ENCODE results near the gene BANP. TPM values are rescaled to one million over a fixed set of nuclear protein-coding genes. Genes with fewer than 3 reads are reported as not detected.
"Not testable (repeated sequence)": the region's sequence is repeated elsewhere in the genome, so short reads cannot be mapped to it uniquely, and the experiment has no call there.

Gene BANP
- total RNA-seq, 1 experiment from 2014 or later, result 24.2 TPM

- Histone ChIP-seq H2AFZ (ENCODE audit: low read length) (no peak overlapping the region), H3K9ac (ENCODE audit: low read length) (no peak overlapping the region), H3F3A (ENCODE audit: low read length, unreplicated experiment) (no peaks in the 10 kb centered on the region), H3K27ac (ENCODE audit: low read length) (no peak overlapping the region), H3K79me2 (ENCODE audit: low read length) (no peaks in the 10 kb centered on the region), H3K4me3 (ENCODE audit: low read length) (no peak overlapping the region), H3K9me2 (replicated peaks; ENCODE audit: low read length) (no peaks in the 10 kb centered on the region), H3K36me3 (ENCODE audit: low read depth, low read length) (no peaks in the 10 kb centered on the region), H3K9me3 (ENCODE audit: low read length) (no peaks in the 10 kb centered on the region), H3K4me2 (ENCODE audit: low read length) (no peak overlapping the region), H3K27me3 (ENCODE audit: low read length) (no peaks in the 10 kb centered on the region), H4K20me1 (ENCODE audit: low read length) (no peaks in the 10 kb centered on the region), H3K4me1 (ENCODE audit: insufficient read depth, low read length) (no peaks in the 10 kb centered on the region)
- ATAC-seq (no peak), DNase-seq (no peak)
- BruUV-seq (replicated peaks), result no TSS peak
- CTCF ChIA-PET, result no interaction called here
- TF ChIP-seq CTCF (conservative IDR thresholded peaks at IDR 0.05; ENCODE audit: low read depth, low read length) (no peak), EZH2 (IDR thresholded peaks at IDR 0.05; ENCODE audit: low read length, unreplicated experiment) (no peak), EZH2phosphoT487 (IDR thresholded peaks at IDR 0.05; ENCODE audit: borderline replicate concordance, low read length) (no peak)
- POLR2A ChIA-PET (ENCODE audit: unreplicated experiment), result no interaction called here
- intact Hi-C loops (cut with micrococcal nuclease), result no loop called here
Observed at GRCh38 chr16:87931504-87931903, 19.7 kb upstream of the BANP start.

- H3K27me3 ChIP-seq (ENCODE audit: low read length); DNase-seq; CTCF ChIA-PET; H3F3A ChIP-seq (ENCODE audit: low read length, unreplicated experiment); H3K4me3 ChIP-seq (ENCODE audit: low read length); BruUV-seq (replicated peaks); H3K9me3 ChIP-seq (ENCODE audit: low read length); H4K20me1 ChIP-seq (ENCODE audit: low read length); intact Hi-C loops (cut with micrococcal nuclease); H3K9me2 ChIP-seq (replicated peaks; ENCODE audit: low read length); POLR2A ChIA-PET (ENCODE audit: unreplicated experiment); H3K4me2 ChIP-seq (ENCODE audit: low read length); H3K36me3 ChIP-seq (ENCODE audit: low read depth, low read length); H3K79me2 ChIP-seq (ENCODE audit: low read length); H3K4me1 ChIP-seq (ENCODE audit: insufficient read depth, low read length); H2AFZ ChIP-seq (ENCODE audit: low read length); H3K27ac ChIP-seq (ENCODE audit: low read length); H3K9ac ChIP-seq (ENCODE audit: low read length); ATAC-seq: not testable (repeated sequence)
Observed at GRCh38 chr16:87932475-87933139, 18.6 kb upstream of the BANP start.

GRCh38 chr16:87933140-87933495, 18.1 kb upstream of the BANP start:
- H2AFZ ChIP-seq (ENCODE audit: low read length), result no peak overlapping the region
- H3K4me3 ChIP-seq (ENCODE audit: low read length), result no peak overlapping the region
- no peak overlapping the region for H3K4me2 ChIP-seq (ENCODE audit: low read length)
- H3F3A ChIP-seq (ENCODE audit: low read length, unreplicated experiment), result no peaks in the 10 kb centered on the region
- no peaks in the 10 kb centered on the region for H3K27me3 ChIP-seq (ENCODE audit: low read length)
- no peaks in the 10 kb centered on the region for H3K79me2 ChIP-seq (ENCODE audit: low read length)
- no peak overlapping the region for H3K27ac ChIP-seq (ENCODE audit: low read length)
- DNase-seq, result no peak
- no peaks in the 10 kb centered on the region for H4K20me1 ChIP-seq (ENCODE audit: low read length)
- no peaks in the 10 kb centered on the region for H3K9me2 ChIP-seq (replicated peaks; ENCODE audit: low read length)
- H3K9ac ChIP-seq (ENCODE audit: low read length), result no peak overlapping the region
- ChIA-PET CTCF (no interaction called here), POLR2A (ENCODE audit: unreplicated experiment) (no interaction called here)
- H3K36me3 ChIP-seq (ENCODE audit: low read depth, low read length), result no peaks in the 10 kb centered on the region
- TF ChIP-seq EZH2phosphoT487 (IDR thresholded peaks at IDR 0.05; ENCODE audit: borderline replicate concordance, low read length) (no peak), EZH2 (IDR thresholded peaks at IDR 0.05; ENCODE audit: low read length, unreplicated experiment) (no peak), CTCF (conservative IDR thresholded peaks at IDR 0.05; ENCODE audit: low read depth, low read length) (no peak)
- no peaks in the 10 kb centered on the region for H3K4me1 ChIP-seq (ENCODE audit: insufficient read depth, low read length)
- H3K9me3 ChIP-seq (ENCODE audit: low read length), result no peaks in the 10 kb centered on the region
- intact Hi-C loops (cut with micrococcal nuclease), result no loop called here
- BruUV-seq (replicated peaks), result no TSS peak
- ATAC-seq, result no peak

GRCh38 chr16:87934752-87935425, 16.3 kb upstream of the BANP start:
- H3K4me2 ChIP-seq (ENCODE audit: low read length); H2AFZ ChIP-seq (ENCODE audit: low read length); H3K36me3 ChIP-seq (ENCODE audit: low read depth, low read length); POLR2A ChIA-PET (ENCODE audit: unreplicated experiment); intact Hi-C loops (cut with micrococcal nuclease); H3K79me2 ChIP-seq (ENCODE audit: low read length); H3K4me1 ChIP-seq (ENCODE audit: insufficient read depth, low read length); H3K4me3 ChIP-seq (ENCODE audit: low read length); BruUV-seq (replicated peaks); H3K9me3 ChIP-seq (ENCODE audit: low read length); H4K20me1 ChIP-seq (ENCODE audit: low read length); DNase-seq; ATAC-seq; H3K27ac ChIP-seq (ENCODE audit: low read length); H3F3A ChIP-seq (ENCODE audit: low read length, unreplicated experiment); CTCF ChIA-PET; H3K9ac ChIP-seq (ENCODE audit: low read length); H3K9me2 ChIP-seq (replicated peaks; ENCODE audit: low read length); H3K27me3 ChIP-seq (ENCODE audit: low read length): not testable (repeated sequence)

- H3K9me3 ChIP-seq (ENCODE audit: low read length); intact Hi-C loops (cut with micrococcal nuclease); H4K20me1 ChIP-seq (ENCODE audit: low read length); H3K9me2 ChIP-seq (replicated peaks; ENCODE audit: low read length); H3K27ac ChIP-seq (ENCODE audit: low read length); H3K4me1 ChIP-seq (ENCODE audit: insufficient read depth, low read length); H3K4me2 ChIP-seq (ENCODE audit: low read length); H3K79me2 ChIP-seq (ENCODE audit: low read length); H2AFZ ChIP-seq (ENCODE audit: low read length); H3K27me3 ChIP-seq (ENCODE audit: low read length); H3K9ac ChIP-seq (ENCODE audit: low read length); H3K4me3 ChIP-seq (ENCODE audit: low read length); H3F3A ChIP-seq (ENCODE audit: low read length, unreplicated experiment); CTCF ChIA-PET; POLR2A ChIA-PET (ENCODE audit: unreplicated experiment); DNase-seq; ATAC-seq; H3K36me3 ChIP-seq (ENCODE audit: low read depth, low read length); BruUV-seq (replicated peaks): not testable (repeated sequence)
Observed at GRCh38 chr16:87936016-87936374, 15.2 kb upstream of the BANP start.

Data from PC-3 (cell line).